ENCODE measurements around the gene CRNKL1.

CRNKL1 gene

DNA sequence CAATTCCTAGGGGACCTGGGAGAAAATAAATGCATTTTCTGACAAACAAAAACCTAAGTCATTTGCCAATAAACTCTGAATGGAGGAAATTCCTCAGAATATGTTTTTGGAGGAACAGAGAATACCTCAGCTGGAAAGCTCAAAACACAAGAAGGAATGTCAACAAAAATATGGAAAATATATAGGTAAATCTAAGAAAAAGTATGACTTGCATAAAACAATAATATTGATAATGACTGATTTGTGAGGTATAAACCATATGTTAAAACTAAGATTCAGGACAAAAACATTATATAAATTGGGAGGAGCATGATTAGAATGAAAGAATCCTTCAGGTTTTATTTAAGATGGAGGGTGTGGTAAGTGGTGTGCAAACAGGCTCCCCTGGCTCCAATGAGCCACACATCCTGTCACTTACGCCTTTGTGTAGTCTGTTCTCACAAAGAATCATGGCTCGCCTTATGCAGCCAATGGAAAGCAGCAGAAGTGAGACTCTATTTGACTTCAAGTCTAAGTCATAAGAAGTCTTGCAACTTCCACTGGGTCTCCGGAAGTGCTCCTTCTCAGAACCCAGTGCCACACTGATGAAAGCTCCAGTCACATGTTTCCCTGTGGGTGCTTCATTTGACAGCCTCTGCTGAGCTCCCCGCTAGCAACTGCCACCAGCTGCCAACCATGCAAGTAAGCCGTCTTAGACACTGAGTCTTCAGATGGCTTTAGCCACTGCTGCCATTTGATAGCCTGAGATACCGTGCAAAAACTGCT lies 8.2 kb upstream of the CRNKL1 start:
- no peak for DNase-seq

DNA sequence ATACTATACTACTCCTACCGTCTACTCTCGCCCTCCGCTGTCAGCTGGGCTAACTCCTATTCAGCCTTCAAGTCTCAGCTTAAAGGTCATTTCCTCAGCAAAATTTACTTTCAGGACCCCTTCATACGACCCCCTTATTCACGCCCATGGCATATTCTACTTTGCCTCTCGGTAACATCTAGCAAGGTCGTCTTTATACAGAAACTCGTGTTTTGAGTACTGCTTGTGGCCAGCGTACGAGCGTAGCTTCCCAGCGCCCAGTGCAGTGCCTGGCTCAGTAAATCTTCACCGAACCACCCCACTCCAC lies 546 bp downstream of the CRNKL1 start:
- DNase-seq, result no peak

DNA sequence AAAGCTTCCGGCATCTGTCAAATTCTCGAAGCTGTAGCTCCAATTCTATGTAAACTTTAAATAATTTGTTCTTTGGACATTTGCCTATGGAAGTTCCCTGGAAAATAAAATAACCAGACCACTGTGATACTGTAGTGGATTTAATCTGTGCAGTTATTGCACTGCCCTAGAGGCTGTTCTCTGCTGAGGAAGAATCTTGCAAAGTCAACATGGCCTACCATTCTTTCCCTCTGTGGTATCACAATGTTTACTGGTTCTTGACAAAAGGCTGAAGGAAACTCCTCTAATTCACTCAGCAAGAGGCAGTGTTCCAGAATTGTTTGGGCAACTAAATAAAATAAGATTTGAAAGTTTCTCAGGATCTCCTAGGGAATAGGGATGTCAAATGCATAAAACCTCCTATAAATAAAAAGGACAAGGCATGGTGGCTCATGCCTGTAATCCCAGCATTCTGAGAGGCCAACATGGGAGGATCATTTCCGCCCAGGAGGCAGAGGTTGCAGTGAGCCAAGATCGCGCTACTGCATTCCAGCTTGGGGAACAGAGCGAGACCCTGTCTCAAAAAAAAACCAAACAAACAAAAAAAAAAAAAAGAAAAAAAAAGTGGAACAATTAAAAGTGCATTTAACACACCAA lies 12.4 kb downstream of the CRNKL1 start:
- DNase-seq, result no peak

DNA sequence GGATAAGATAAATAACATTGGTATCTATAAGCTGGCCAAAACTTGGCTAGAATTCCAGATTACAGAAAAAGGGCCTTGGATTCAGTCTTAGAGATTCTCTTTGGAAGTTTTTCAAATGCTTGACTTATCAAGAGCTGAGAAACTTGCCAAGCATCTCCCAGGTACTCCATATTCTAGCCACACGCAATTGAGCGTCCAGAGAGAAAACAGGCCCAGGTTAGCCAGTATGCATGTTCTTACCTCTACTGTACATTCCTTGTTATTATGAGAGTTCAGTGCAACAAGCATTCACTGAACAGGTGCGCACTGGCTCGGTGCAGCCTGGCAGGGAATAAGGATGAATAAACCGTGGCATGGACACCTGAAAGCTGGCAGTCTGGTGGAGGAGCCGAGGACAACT lies 13.7 kb downstream of the CRNKL1 start:
- no peak for DNase-seq

DNA sequence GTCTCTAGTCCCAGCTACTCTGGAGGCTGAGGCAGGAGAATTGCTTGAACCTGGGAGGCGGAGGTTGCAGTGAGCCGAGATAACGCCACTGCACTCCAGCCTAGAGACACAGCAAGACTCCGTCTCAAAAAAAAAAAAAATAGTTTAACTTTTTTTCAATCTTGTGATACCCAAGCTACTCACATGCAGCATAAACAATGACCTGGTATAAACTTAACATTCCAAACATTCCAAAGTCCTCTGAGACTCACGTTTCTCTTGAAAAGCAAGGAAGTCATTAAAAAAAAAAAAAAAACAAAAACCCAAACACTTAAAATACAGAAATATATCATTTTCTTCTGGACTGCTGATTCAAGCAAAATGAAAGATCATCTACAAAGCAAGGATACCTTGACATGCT lies 14.3 kb downstream of the CRNKL1 start:
- DNase-seq, result no peak

DNA sequence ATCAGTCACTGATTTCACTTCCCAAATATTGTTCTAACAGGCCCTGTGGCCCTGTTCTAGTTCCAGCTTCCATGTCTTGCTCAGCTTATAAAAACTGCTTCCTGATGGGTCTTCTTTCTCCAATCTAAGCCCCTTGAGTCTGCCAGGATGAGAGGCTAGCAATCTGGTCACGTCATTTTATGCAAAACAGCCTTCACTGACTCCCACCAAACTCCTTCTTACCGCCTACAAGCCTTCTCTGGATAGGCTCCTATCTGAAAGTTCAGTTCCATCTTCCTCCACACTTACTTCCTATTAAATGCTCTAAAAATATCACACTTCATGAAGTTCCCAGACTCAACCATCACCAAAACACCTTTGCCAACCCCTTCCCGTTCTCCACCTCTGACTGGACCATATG lies 15.5 kb downstream of the CRNKL1 start:
- no peak for DNase-seq

DNA sequence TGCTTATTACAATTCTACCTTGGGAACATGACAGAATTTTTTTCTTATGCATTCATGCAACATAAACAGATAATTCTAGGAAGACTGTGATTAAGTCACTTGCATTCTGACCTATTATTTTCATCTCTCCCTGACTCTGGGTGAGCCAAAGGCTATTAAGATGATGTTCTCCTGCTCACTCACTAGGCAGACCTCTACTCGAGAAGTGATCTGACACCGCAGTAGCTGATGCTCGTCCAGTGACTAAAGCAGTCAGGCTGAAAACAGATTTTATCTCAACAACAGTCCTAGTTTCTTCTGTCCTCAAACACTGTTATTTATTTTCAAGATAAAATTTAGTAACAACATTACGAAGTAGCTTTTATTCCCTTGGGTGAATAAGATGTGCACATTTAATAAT lies 17.8 kb downstream of the CRNKL1 start:
- no peak for DNase-seq

DNA sequence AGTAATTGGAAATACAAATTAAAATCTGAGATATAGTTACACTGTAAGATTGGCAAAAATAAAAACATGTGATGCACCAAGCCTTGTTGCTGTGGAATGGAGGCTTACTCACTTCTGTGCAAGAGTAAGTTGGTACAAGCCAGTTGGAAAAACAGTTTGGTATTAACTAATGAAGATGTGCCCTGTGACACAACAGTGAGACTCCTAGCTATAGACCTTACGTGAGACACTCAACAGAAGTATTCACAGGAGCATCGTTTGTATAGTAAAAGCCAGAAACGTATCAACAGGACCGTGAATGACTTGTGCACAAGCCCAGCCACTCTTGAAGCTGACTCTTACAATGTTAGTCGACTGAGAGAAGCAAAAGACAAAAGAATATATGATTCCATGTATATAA lies 20.5 kb downstream of the CRNKL1 start:
- DNase-seq, result no peak

DNA sequence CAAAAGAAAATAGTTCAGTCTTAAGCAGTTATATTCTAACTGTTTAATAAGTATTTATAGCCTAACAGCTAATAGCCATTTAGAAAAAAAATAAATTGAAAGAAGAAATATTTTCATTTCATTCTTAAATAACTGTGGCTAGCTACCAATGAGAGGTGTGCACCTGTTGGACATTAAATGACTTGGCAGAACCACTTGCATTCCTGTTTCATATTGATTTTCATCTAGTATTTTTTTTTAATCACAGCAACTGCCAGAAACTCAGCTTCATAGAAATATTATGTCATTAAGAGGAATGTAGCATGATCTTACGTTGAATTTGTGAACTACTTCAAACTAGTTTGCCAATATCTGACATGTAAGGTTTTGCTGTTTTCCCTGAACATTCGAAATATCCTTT lies 25.0 kb downstream of the CRNKL1 start:
- no peak for DNase-seq

DNA sequence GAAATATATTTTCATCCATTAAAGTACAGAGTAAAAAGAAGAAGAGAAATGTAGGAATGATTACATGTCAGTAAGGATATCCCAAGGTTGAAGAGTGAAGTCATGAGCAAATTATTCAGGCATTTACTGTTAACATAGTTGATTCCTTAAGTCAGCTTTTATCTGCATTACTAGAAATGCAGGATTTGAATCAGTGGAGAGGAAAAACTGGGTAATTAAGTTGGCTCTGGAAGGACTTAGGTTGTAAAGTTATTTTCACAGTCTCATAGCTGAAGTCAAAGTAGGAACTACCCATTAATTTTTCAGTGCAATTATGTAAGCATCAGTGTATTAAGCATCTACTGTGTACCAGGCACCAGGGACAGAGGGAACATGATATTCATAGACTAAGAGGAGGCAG lies 27.3 kb downstream of the CRNKL1 start:
- DNase-seq, result no peak

DNA sequence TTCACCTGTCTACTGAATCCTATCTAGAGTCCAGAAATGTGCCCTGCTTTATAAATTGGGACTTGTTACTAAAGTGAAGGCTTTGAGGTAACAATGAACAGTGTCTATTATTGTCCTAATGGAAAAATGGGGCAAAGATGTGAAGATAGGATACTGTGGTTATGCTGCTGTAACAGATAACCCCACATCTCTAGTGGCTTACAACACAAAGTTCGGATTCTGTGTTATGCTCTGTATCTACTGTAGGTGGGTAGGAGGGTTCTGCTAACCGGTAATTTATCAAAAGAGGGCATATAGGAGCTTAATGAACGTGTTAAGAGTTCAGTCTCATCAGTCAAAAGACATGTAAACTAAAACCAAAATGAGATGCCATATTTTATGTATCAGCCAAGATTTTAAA lies 28.9 kb downstream of the CRNKL1 start:
- no peak for DNase-seq

DNA sequence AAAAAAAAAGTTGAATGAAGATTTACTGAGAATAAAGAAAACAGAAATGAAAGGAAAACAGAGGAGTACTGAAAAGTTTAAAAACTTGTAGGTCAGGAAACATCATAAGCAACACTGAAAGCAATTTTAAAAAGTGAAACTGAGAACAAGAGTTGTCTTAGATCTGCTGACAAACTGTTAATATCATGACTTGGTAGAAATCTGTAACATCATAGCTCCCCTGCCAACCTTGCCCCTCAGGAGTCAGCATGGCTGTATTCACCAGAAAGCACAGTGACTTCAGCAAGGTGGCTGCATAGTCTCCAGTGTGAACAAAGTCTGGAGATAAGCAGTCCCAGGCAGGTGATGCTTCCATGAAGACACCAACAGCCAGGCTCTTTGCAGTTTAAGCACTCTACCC lies 29.8 kb downstream of the CRNKL1 start:
- DNase-seq, result peak; percentile 55

DNA sequence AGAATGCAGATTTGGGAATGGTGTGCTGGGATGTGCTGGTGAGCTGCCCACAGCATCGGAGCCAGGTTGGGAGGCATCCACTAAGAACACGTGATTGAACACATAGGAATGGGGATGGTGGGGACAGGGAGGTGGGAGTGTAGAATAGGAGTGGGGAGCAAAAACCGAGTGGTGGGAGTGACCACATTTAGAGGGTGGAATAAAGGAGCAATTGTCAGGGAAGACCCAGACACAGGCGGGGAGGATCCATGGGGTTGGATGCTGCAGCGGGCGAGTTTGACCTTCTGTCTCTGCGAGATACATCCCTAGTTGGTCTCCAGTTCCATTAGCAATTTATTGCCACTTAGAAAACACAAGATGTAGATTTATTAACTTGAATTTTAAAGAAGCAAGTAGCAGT lies 30.4 kb downstream of the CRNKL1 start:
- DNase-seq, result no peak

DNA sequence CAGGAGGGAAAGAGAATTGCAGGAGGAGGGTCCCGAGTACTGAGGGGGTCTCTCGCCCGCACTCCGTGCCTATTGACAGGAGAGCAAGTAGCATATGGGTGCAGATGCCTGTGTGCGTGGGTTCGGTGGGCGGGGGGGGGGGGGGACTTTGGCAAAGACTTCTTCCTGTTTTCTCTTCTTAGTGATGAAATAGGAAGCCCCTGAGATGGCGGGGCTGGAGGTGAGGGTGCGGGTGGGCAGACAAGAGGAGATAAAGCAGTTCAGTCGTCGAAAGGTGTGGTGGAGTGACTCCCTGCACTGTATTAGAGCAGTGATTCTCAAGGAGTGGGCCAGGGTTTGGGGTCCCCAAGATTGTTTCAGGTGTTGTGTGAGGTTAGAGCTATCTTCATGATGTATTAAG lies 31.4 kb downstream of the CRNKL1 start:
- DNase-seq, result no peak

DNA sequence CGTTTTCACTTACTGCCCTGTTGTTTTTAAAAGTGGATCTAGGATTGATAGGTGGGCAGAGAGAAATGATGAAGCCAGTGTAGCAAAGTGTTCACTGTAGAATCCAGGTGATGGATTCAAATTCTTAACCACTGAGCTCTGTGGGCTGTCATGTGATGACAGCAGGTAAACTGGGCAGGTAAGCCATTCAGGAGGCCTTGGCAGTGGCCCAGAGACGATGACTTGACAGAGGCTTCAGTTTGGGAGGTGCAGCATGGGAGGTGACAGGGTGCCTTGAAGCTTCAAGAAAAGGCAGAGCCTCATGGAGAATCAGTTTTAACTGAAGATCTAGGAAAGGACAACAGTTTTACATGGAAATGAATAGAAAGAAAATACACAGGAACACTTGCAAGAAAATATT lies 33.1 kb downstream of the CRNKL1 start:
- DNase-seq, result no peak

DNA sequence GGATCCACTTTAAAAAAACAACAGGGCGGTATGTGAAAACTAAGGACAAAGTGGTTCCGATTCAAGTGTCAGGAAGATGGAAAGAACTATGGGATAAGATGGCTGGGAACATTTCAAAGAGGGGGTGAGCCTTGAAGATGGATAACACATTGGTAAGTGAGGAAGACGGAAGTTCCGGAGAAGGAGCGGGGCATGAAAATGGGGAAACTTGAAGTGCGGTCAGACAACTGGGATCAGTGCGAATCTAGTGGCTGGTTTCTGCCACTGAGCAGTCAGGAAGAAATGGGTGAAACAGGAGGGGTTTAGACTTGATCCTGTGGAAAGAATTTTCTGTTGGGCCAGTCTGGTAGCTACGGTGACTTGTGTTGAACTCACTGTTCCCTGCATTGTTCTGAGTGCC lies 33.9 kb downstream of the CRNKL1 start:
- no peak for DNase-seq

DNA sequence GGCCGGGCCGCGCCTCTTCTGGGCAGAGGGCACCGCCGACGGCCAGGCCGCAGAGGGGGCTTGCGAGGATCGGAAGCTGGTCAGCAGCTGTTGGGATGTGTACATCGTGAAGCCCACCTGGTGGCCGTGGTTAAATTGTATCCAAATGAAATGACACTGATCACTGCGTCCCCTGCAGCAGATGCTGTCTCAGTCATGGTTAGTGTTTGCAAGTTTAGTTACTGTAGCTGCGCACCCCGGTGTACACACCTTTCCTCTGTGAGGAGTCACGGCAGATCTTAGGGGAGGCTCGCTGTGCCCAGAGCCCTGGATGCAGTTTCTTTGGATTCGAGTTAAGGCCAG lies 34.5 kb downstream of the CRNKL1 start:
- DNase-seq, result no peak

DNA sequence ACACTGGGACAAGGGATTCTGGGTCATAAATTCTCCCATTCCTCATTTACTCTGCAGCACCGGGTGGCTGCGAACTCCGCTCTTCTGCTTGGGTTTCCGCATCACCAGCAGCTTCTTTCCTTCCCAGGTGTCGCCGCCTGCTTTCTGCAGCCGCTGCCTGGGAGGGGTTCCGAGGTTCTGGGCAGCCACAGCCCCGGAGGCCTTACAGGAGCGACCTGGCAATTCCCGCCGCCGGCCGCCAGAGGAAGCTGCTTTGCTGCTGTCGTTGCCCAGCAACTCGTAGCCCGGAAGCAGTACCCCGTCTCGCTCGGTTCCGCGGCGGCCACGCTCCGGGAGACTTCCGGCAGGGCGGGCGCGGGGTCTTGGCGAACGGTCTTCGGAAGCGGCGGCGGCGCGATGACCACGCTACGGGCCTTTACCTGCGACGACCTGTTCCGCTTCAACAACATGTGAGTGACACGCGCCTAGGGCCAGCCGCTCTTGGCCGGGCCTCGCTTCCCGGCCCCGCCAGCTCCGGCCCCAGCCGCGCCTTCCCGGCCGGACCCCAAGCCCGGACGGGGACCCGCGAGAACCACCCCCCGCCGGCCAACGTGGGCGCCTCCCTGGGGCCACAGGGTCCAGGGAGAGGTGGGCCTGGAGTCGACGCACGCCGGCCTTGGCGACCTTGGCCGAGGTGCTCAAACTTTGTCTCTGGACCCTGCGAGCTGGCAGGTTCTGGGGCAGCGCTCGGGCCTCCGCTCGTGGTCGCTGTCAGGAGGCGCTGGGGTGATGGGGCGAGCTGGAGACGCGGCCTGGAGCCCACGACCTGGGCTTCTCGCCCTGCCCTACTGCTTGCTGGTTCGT lies 35.0 kb downstream of the CRNKL1 start, which contains the start of gene NAA20:
Gene NAA20 (plus strand): TSS at position 362 of the 843 bp plus-strand sequence. CDS start 35 bp downstream, at position 397.
- peak; percentile 93 for DNase-seq

DNA sequence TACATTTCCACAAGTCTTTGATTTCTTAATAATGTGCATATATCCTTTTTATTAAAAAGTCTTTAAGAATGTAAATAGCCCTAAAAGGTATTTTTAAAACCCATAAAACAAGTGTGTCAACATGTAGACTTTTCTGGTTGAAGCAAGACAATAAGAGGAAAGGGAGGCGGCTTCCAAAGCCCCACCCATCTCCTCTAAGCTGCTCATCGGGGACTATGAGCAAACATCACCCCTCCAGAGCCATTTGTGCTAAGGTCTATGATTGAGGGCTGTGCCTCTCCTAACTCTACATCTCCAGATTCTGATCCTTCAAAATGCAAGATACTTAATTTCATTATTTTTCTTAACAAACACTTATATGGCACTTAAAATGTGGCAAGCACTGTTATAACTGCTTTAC lies 37.6 kb downstream of the CRNKL1 start:
- no peak for DNase-seq

DNA sequence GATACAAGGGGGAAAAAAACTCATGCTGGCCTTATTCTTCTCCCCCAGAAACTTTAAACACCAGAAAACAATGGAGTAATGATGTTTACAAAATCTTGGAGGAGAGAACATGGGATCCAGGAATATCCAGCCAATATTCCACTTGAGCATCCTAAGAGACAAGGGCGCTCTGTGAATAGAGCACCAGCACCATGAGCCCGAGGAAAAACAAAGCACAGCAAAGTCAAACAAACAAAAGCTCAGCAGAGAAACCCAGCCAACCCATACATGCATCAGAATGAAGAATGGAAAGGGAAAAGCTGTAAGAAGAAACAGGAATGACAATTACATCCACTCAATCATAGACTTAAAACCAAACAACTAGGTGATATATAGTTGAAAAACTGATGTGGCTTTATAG lies 39.7 kb downstream of the CRNKL1 start:
- no peak for DNase-seq

DNA sequence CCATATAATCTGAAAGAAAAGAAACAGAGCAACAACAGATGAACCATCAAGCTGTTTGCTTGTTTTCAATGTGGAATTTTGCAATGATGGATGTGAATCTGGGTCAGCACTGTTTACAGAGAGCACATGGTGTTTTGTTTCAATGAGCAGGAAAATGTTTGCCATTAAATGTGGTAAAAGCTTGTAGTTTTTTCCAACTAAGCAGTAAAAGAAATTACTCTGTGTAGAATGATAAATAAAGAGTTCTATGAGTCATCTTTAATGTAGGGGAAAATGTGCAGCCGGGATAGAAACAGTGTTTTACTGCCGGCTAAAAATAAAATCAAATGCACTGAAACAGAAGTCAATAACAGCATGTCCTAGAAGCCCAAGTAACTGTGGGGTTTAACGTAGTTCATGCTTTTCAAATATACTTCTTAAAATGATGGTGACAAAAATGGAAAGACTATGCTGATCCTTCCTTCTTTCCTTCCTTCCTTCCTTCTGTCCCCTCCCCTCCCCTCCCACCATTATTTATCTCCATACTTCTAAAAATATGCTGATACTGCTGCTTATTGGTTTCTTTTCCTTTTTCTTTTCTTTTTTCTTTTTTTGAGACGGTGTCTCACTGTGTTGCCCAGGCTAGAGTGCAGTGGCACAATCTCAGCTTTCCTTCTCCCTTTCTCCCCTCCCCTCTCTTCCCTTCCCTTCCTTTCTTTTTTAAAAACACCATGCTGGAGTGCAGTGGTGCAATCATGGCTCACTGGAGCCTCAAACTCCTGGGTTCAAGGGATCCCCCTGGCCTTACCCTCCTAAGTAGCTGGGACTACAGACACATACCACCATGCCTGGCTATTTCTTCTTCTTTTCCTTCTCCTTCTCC lies 41.4 kb downstream of the CRNKL1 start:
- no peak for DNase-seq

DNA sequence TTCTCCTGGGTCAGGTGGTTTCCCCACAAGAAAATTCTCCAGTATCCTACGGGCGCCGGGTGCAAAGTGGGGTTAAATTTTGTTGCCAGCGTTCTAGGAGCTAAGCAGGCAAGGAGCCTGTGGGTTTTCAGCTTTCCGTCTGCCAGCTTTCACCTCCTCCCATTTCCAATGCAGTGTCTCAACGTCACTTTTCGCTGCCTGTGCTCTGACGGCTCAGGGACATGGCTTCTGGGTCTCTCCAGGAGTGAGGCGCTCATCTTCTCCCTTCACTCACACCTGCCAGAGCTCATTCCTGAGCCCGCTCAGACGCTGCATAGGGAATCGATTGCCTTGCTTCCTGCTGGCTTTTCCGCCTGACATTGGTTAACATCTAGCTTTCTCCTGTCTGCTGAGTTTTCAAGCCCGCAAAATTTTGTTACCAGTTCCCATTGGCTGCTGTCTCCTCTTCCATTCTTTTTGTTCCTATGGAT lies 42.4 kb downstream of the CRNKL1 start:
- no peak for DNase-seq

DNA sequence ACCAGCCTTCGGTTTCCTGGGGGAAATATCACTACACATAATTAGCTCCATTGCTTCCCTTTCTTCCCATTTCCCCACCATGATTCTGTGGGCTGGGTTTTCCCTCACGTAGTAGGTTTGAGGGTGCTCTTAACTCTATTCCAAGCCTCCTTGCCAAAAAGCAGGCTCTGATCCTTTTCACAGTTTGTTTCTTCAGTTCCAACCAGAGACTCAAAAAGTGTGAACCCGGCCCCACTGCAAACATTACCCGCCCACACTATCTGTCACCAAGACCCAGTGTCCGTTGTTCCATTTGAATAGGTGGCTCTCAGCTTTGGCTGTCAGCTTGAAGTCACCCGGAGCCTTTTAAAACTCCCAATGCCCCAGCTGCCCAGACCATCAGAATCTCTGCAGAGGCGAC lies 46.9 kb downstream of the CRNKL1 start:
- no peak for DNase-seq
